NCI-H82 (cell line): ENCODE results near the gene OR2T10.
"Not testable (repeated sequence)": the region's sequence is repeated elsewhere in the genome, so short reads cannot be mapped to it uniquely, and the experiment has no call there.

Experiments
- DNase-seq: peaks from one replicate; lab custom pipeline; 2025; lab: John Stamatoyannopoulos, UW

OR2T10 gene

GRCh38 chr1:248597589-248597988 is at the start of gene OR2T10:
TSS of gene OR2T10 (minus strand) at chr1:248597700. CDS start at chr1:248593768, 3,932 bp downstream.
- DNase-seq = no peak

GRCh38 chr1:248645178-248645577 is 47.7 kb upstream of the OR2T10 start, which contains the start of gene OR2T35:
TSS of gene OR2T35 (minus strand) at chr1:248645278. CDS start at chr1:248639258, 6,020 bp downstream.
- DNase-seq = not testable (repeated sequence)

GRCh38 chr1:248642971-248643651 is 45.6 kb upstream of the OR2T10 start:
- not testable (repeated sequence) for DNase-seq

GRCh38 chr1:248641583-248641982 is 44.1 kb upstream of the OR2T10 start:
- DNase-seq = not testable (repeated sequence)

- not testable (repeated sequence) for DNase-seq
These were observed 43.4 kb upstream of the OR2T10 start for GRCh38 chr1:248640906-248641305.

GRCh38 chr1:248639652-248640051 is 42.2 kb upstream of the OR2T10 start:
- DNase-seq = not testable (repeated sequence)

- not testable (repeated sequence) for DNase-seq
These were observed 39.1 kb upstream of the OR2T10 start for GRCh38 chr1:248636612-248637011.

- DNase-seq = not testable (repeated sequence)
These were observed 37.5 kb upstream of the OR2T10 start, which contains the start of gene OR2T11 for GRCh38 chr1:248634991-248635390. TSS of gene OR2T11 (minus strand) at chr1:248635091. CDS start at chr1:248627128, 7,963 bp downstream.

- DNase-seq = no peak
These were observed 34.0 kb upstream of the OR2T10 start for GRCh38 chr1:248631354-248632008.

GRCh38 chr1:248630551-248630950 is 33.1 kb upstream of the OR2T10 start:
- no peak for DNase-seq

GRCh38 chr1:248627971-248628844 is 30.7 kb upstream of the OR2T10 start:
- no peak for DNase-seq

GRCh38 chr1:248625971-248626370 is 28.5 kb upstream of the OR2T10 start:
- no peak for DNase-seq

GRCh38 chr1:248625166-248625565 is 27.7 kb upstream of the OR2T10 start:
- DNase-seq = no peak

GRCh38 chr1:248622570-248623001 is 25.1 kb upstream of the OR2T10 start:
- DNase-seq = peak; percentile 69

- DNase-seq = no peak
These were observed 24.3 kb upstream of the OR2T10 start for GRCh38 chr1:248621770-248622169.

- peak; percentile 67 for DNase-seq
These were observed 21.4 kb upstream of the OR2T10 start for GRCh38 chr1:248618878-248619277.

GRCh38 chr1:248618119-248618518 is 20.6 kb upstream of the OR2T10 start:
- DNase-seq = no peak

- DNase-seq = no peak
These were observed 16.2 kb upstream of the OR2T10 start for GRCh38 chr1:248613742-248614141.

GRCh38 chr1:248611883-248612414 is 14.4 kb upstream of the OR2T10 start:
- DNase-seq = no peak

- no peak for DNase-seq
These were observed 12.8 kb upstream of the OR2T10 start for GRCh38 chr1:248610301-248610700.

GRCh38 chr1:248599396-248599795 is 1.9 kb upstream of the OR2T10 start:
- no peak for DNase-seq

- no peak for DNase-seq
These were observed 885 bp downstream of the OR2T10 start for GRCh38 chr1:248596615-248597014.
